HG03060 (cell line): ENCODE data around the gene GGACT.
"Not testable (repeated sequence)": the region's sequence is repeated elsewhere in the genome, so short reads cannot be mapped to it uniquely, and the experiment has no call there.

Experiments used
- ATAC-seq: cut with Tn5 transposase; IDR thresholded peaks from one replicate; pipeline ENCODE4 v1.9.1; 2021; ENCODE audit warnings: low read depth, moderate number of reproducible peaks; ENCODE audit not compliant: unreplicated experiment

GGACT gene

DNA sequence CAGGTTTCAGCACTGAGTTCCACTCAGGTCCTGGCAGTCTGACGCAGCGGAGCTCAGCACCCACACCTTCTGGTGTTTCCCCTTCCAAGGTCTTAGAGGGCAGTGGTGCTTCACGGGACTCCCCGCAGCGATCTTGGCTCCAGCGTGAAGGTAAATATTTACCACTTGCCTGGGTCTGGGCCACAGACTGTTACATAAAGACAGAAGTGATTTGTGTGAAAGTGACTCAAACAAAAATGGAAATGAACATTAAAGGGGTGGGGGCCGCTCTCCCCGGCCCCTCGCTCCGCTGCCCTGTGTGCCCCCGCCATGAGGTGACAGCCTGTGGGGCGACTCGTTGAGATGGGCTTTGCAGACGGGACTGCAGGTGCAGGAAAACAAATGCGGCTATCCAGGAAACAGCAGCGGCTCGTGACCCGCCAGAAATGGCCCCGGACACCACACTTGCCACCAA, 55.0 kb downstream of the GGACT start:
- ATAC-seq = no peak

- no peak for ATAC-seq
These were observed 55.7 kb downstream of the GGACT start for GRCh38 chr13:100532836-100533435.

DNA sequence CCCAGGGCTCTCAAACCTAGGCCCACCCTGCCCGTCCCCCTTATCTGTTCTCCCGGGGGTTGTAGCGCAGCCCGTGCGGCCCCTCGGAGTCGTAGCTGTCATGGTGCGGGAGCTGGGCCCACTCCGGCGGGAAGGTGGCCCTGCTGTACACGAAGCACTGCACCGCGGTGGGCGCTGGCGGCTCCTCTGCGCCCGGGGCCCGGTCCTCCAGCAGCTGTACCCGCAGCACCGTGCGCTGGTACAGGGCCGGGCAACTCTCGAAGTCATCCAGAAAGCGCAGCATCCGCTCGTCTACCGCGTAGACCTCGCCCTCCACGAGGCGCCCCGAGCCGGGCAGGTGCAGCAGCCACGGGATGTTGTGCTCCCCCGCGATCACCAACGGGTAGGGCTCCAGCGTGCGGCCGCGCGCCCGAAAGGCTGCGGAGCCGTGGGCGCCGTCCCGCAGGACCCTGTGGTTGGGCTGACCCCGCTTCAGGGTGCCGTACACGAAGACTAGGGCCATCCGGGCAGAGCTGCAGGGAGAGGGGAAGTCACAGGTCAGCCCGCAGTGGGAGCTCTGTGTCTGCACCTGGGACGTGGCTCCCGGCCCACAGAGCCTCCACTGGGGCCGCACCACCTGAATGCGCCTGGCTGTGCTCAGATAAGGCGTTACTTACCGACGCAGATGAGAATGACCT, 56.4 kb downstream of the GGACT start:
- ATAC-seq = no peak

DNA sequence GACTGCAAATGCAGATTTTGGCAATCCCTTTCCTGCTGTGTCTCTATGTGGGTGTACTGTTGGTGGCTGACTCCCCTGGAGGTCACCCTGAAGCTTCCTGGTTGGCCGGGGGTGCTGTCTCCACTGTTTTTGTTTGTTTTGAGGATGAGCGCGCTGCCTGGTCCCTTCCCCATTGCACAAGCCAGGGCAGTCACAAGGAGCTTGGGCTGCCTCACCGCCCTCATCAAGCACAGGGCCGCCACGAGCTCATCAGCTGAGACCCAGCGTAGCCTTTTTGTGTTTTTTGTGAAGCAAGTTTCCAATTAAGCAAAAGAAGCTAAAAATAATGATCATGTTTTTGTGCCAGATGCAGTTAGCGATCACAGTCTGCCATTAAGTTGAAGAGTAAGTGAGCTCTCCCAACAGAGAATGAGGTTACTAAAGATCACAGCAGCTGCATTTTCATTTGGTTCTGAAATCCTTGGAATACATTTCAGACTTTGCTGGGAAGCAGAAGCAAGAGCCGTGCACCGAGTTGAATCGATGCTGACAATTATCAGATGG, 57.8 kb downstream of the GGACT start:
- ATAC-seq = no peak

- no peak for ATAC-seq
These were observed 58.8 kb downstream of the GGACT start for GRCh38 chr13:100529666-100530377.

DNA sequence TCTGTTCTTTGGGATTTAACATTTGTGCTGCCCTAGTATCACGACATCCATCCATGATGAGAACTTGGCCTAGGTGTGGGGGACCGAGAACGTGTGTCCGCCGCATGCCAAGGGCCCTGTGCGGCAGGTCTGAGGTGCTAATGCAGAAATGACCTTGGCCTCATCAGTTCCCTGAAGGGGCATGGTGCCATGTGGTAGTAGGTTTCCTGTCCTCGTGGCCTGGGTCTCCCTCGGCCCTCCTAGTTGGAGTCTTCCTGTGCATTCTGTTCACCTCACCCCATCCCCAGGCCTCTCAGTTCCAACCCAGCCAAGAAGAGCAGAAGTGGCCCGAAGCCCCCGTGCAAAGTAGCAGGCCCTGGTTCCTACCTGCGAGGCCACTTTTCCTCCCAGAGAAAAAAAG, 59.8 kb downstream of the GGACT start:
- no peak for ATAC-seq

GRCh38 chr13:100528353-100528752, 60.2 kb downstream of the GGACT start:
- no peak for ATAC-seq

- ATAC-seq = no peak
These were observed 60.9 kb downstream of the GGACT start for GRCh38 chr13:100527644-100528043.

- no peak for ATAC-seq
These were observed 62.1 kb downstream of the GGACT start for GRCh38 chr13:100526318-100527000.

DNA sequence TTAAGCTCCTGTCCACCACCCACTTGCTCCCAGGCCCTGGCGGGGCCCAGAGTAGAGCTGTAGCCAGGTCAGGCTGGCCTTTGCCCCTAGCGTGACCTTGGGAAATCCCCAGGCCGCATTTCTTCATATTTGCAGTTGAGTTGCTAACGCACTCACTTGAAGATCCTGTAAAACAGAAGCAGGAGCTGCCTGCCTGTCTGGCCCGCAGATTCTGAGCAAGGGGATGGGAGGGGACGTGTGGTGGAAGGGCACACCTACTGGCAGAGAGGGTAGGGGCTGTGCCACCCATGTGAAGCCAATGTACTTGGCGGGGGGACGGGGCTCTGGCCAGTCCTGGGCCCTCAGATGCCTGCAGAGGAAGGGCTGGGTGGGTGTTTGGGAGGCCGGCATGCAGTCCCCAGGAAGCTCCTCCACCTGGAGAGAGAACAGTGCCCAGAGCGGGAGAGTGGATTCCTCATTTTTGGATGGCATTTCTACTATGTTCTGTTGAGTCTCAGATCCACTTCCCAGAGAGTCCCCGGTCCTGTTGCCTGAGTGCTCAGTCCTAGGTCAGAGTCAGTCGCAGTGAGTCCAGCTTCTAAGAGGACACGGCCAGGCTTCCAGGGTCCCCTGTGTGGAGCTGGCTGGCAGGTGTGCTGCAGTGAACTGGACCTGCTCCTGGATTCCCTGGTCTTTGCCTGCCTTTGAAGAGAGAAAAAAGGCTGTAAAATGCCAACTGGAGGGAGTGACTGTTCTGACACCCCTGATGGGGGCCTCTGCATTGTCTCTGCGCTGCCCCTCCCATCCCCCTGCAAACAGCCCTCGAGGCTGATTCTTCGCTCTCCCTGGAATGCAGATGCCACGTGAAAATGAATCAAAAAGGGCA, 62.9 kb downstream of the GGACT start:
- ATAC-seq = no peak

- ATAC-seq = not testable (repeated sequence)
These were observed 63.9 kb downstream of the GGACT start for GRCh38 chr13:100524688-100525087.

GRCh38 chr13:100523981-100524386, 64.6 kb downstream of the GGACT start:
- ATAC-seq = no peak

GRCh38 chr13:100523411-100523810, 65.2 kb downstream of the GGACT start:
- no peak for ATAC-seq

- ATAC-seq = no peak
These were observed 65.8 kb downstream of the GGACT start for GRCh38 chr13:100522618-100523309.

DNA sequence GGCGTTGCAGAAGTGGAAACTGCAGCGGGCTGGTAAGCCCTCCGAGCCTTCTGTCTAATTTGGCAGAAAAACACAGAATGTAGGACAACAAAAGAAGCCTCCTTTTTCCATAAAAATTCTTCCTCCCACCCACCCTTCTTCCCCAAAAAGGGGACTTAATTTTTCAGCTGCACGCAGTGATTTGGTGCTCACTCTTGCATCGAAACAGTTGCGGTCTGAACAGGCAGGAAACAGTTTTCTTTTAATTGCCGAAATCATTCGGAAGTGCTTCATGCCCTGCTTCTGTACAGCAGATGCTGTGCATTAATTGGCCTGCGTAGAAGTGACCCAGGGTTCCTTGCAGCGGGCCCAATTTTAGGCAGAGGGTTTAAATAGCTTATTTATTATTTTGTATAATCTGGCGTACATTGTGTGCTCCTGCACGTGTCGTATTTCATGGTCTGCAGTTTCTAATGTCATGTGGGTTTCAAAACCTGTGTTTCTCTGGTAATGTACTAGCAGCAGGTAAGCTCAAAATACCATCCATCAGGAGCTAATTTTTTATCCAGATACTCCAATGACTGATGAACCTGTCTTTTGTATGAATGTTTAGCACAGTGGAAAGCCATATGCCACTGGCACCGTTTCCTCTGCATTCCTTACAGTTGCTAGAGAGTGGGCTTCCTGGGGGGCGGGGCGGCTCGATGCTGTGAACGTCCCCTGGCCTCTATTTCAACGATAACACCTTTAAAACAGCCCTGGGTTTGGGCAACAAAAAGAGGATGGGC, 66.6 kb downstream of the GGACT start:
- no peak for ATAC-seq

DNA sequence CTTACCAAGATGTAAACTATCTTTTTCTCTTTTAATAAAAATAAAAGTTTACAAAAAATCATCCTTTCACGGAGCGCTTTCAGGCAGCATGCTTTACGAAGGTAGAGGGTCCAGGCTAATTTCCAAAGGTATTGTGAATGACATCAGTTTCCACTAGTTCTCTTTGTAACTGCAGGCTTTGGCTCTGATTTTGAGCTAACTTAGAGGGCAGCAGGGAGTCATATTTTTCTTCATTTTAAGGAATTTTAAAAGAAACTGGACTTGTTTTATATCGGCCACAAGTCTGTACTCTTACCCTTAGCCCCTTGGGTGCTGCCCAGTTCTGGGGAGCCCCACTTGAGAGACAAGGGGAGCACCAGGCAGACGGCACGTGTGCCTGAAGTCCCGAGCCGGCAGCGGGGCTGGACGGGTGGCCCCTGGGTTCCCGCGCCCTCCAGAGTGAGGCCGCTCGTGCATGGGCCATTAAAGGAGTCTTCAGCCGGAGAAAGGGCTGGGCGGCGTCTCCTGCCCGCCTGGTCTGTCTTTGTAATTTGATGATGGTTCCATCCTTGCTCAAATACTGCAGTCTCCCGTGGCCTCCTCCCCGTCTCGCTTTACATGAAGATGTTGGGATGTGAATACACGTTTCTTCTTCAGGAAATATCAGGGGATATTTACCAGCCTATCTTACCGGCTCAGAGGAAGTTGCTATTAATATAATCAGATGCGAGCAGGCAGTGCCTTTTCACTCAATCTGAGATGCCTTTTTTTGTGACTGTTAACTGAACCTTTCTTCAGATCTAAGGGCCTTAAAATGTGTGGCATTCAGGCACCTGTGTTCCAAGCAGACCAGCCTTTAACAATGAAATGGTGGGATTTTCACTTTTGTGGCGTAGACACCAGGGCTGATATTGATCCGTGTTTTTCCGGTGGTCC, 67.4 kb downstream of the GGACT start:
- no peak for ATAC-seq

DNA sequence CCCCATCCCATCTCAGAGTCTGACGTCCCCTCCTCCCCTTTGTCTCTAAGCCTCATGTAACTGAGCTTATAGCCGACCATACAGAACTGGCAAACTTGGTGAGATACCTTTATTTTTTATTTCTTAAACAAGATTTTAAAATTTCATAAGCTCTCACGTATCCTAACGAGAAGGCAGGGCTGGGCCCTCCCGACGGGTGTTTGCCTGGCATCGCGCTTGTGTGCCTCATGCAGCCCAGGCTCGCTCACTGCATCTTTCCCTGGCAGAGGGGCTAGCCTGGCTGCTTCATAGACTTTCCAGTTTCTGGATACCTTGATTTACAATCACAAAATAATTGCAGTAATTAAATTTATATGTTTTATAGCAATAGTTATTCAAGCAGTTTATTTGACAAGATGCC, 69.0 kb downstream of the GGACT start:
- no peak for ATAC-seq
